K562 (cell line): Measurements from ENCODE around the gene KAT7. TPM values are rescaled to one million over a fixed set of nuclear protein-coding genes. Genes with fewer than 3 reads are reported as not detected.
A peak's percentile ranks its signal among the peaks of the same experiment; 100 is the strongest.

Experiments used
- BHLHE40 ChIP-seq: IDR thresholded peaks from 2 replicates; pipeline ENCODE4 v1.6.1; 2011; ENCODE audit warnings: low read length, improper control_type of control experiment
- BMI1 ChIP-seq: fragments of 150-350 bp; IDR thresholded peaks from 2 replicates; pipeline ENCODE4 v1.6.1; 2014; ENCODE audit warnings: low read length
- CBX3 ChIP-seq, 2 experiments: IDR thresholded peaks; 1 replicate in 1 of 2; 2 replicates in 1 of 2; pipeline ENCODE4 v1.6.1; 2012; ENCODE audit warnings: inconsistent platforms in 2 of 2, low read length in 2 of 2, borderline replicate concordance in 1 of 2, control low read depth in 1 of 2
- CEBPB ChIP-seq: fragments of 450-650 bp; IDR thresholded peaks from 2 replicates; pipeline ENCODE4 v1.6.1; 2016; ENCODE audit warnings: missing genetic modification characterization, missing compliant biosample characterization
- CTBP1 ChIP-seq: fragments of 450-650 bp; IDR thresholded peaks from 2 replicates; pipeline ENCODE4 v1.6.1; 2016; ENCODE audit warnings: borderline replicate concordance
- DDX20 ChIP-seq: fragments of 450-650 bp; IDR thresholded peaks from 2 replicates; pipeline ENCODE4 v1.6.1; 2016; ENCODE audit warnings: missing genetic modification characterization, low read depth, mild to moderate bottlenecking, missing compliant biosample characterization, moderate library complexity
- EP400 ChIP-seq: fragments of 450-650 bp; IDR thresholded peaks from 2 replicates; pipeline ENCODE4 v1.6.1; 2017; ENCODE audit warnings: antibody characterized with exemption, mild to moderate bottlenecking, moderate library complexity
- ETV5 ChIP-seq: sonication (generic); formaldehyde crosslinking; IDR thresholded peaks from 2 replicates; pipeline ENCODE4 v1.4.0; 2020; ENCODE audit warnings: low read depth, mild to moderate bottlenecking, missing genetic modification reagents
- FOXP1 ChIP-seq: sonication (generic); formaldehyde crosslinking; IDR thresholded peaks from 2 replicates; pipeline ENCODE4 v1.8.0; 2022; ENCODE audit warnings: mild to moderate bottlenecking, missing genetic modification reagents
- HNRNPUL1 ChIP-seq: fragments of 200-400 bp; formaldehyde crosslinking; IDR thresholded peaks from 2 replicates; pipeline ENCODE4 v1.6.1; 2017; ENCODE audit warnings: low read length
- JUND ChIP-seq, 2 experiments: IDR thresholded peaks; 2 replicates in 1 of 2; 3 replicates in 1 of 2; pipeline ENCODE4 v1.6.1; 2011; ENCODE audit warnings: borderline replicate concordance in 2 of 2, low read depth in 2 of 2, low read length in 2 of 2, improper control_type of control experiment in 1 of 2, missing biosample characterization in 1 of 2, missing genetic modification characterization in 1 of 2, missing genetic modification reagents in 1 of 2
- LARP7 ChIP-seq: fragments of 450-650 bp; IDR thresholded peaks from 2 replicates; pipeline ENCODE4 v1.6.1; 2016
- MEF2A ChIP-seq: IDR thresholded peaks from 2 replicates; pipeline ENCODE4 v1.6.1; 2011; ENCODE audit warnings: low read depth, mild to moderate bottlenecking, low read length, moderate library complexity; ENCODE audit not compliant: control insufficient read depth
- MYC ChIP-seq, 2 experiments: fragments of 250-450 bp in 1 of 2; sonication (Bioruptor Pico) in 1 of 2; IDR thresholded peaks; 2 replicates each; pipeline versions ENCODE4 v1.5.1 to v1.6.1; 2012 to 2021; ENCODE audit warnings: low read depth in 2 of 2, borderline replicate concordance in 1 of 2, improper control_type of control experiment in 1 of 2, low read length in 1 of 2, mild to moderate bottlenecking in 1 of 2, moderate library complexity in 1 of 2
- NCOA1 ChIP-seq: fragments of 450-650 bp; IDR thresholded peaks from 2 replicates; pipeline ENCODE4 v1.6.1; 2016; ENCODE audit warnings: low read depth
- NCOA4 ChIP-seq: fragments of 450-650 bp; IDR thresholded peaks from 2 replicates; pipeline ENCODE4 v1.6.1; 2018; ENCODE audit warnings: mild to moderate bottlenecking; ENCODE audit not compliant: partially characterized antibody
- PML ChIP-seq: IDR thresholded peaks from 2 replicates; pipeline ENCODE4 v1.6.1; 2012; ENCODE audit warnings: low read length, inconsistent platforms
- POLR3A ChIP-seq: IDR thresholded peaks from 2 replicates; pipeline ENCODE4 v1.6.1; 2011; ENCODE audit warnings: borderline replicate concordance, mild to moderate bottlenecking, moderate library complexity; ENCODE audit not compliant: insufficient read length, insufficient read depth; ENCODE audit errors: extremely low read depth
- RFX7 ChIP-seq: fragments of 250-450 bp; sonication (Bioruptor Pico); IDR thresholded peaks from 2 replicates; pipeline ENCODE4 v1.5.1; 2021; ENCODE audit warnings: mild to moderate bottlenecking
- SETDB1 ChIP-seq: IDR thresholded peaks from one replicate; pipeline ENCODE4 v1.6.1; 2012; ENCODE audit warnings: low read length, control low read depth, inconsistent platforms
- SIN3A ChIP-seq, 2 experiments: fragments of 150-350 bp in 1 of 2; IDR thresholded peaks; 2 replicates each; pipeline ENCODE4 v1.6.1; 2011 to 2016; ENCODE audit warnings: borderline replicate concordance in 2 of 2, low read depth in 2 of 2, low read length in 2 of 2, mild to moderate bottlenecking in 2 of 2, moderate library complexity in 2 of 2; ENCODE audit not compliant: control insufficient read depth in 1 of 2
- SMARCC2 ChIP-seq: fragments of 450-650 bp; IDR thresholded peaks from 2 replicates; pipeline ENCODE4 v1.6.1; 2017; ENCODE audit warnings: antibody characterized with exemption, moderate library complexity, mild to moderate bottlenecking, low read depth
- YBX1 ChIP-seq: fragments of 450-650 bp; IDR thresholded peaks from 2 replicates; pipeline ENCODE4 v1.7.1; 2016; ENCODE audit warnings: mild to moderate bottlenecking
- ZC3H4 ChIP-seq: sonication (generic); formaldehyde crosslinking; IDR thresholded peaks from 2 replicates; pipeline ENCODE4 v1.9.0; 2021; ENCODE audit warnings: missing genetic modification reagents, borderline replicate concordance
- ZFPM2 ChIP-seq: fragments of 250-450 bp; sonication (Bioruptor Pico); IDR thresholded peaks from 2 replicates; pipeline ENCODE4 v1.5.1; 2022; ENCODE audit warnings: mild to moderate bottlenecking
- ZNF124 ChIP-seq: sonication (generic); formaldehyde crosslinking; IDR thresholded peaks from 2 replicates; pipeline ENCODE4 v1.8.1; 2022; ENCODE audit warnings: missing genetic modification reagents
- ZNF311 ChIP-seq: fragments of 250-450 bp; sonication (Bioruptor Pico); IDR thresholded peaks from 2 replicates; pipeline ENCODE4 v1.4.0; 2020; ENCODE audit warnings: mild to moderate bottlenecking, moderate library complexity
- polyA plus RNA-seq, 8 experiments: library from polyadenylated mRNA; depleted of rRNA in 4 of 8; stranded (reverse) in 5 of 8; unstranded in 3 of 8; fragments of >200 nt; fragmentation: Nextera tagmentation in 2 of 8; fragmentation: Illumina TruSeq in 1 of 8; extraction: Ambion mirVana in 2 of 8; extraction: Trizol in 1 of 8; gene quantifications; 2 replicates each; pipeline versions ENCODE4 v1.2.1 to v1.2.3, GENCODE V29; 2011 to 2014; ENCODE audit warnings: inconsistent platforms in 1 of 8, missing spikeins in 1 of 8
- total RNA-seq, 7 experiments: library from RNA; depleted of rRNA in 6 of 7; stranded (reverse); fragments of >200 nt in 6 of 7; fragmentation: Illumina TruSeq in 2 of 7; extraction: Trizol in 2 of 7; gene quantifications; 2 replicates each; pipeline versions ENCODE4 v1.2.1 to v1.2.3, GENCODE V29; 2011 to 2021; ENCODE audit warnings: low replicate concordance in 1 of 7
- TF ChIP-seq, protein P1 (sequence below): fragments of 450-650 bp; IDR thresholded peaks from 2 replicates; pipeline ENCODE4 v1.7.1; 2018; ENCODE audit warnings: mild to moderate bottlenecking, low read depth; ENCODE audit not compliant: partially characterized antibody

Gene KAT7
- total and polyA plus RNA-seq, 9 of the 15 experiments (the other 6 are each of a cell fraction or from before 2014, with no cell fraction given): 10.8 to 57.3 (median 34.8) TPM

DNA sequence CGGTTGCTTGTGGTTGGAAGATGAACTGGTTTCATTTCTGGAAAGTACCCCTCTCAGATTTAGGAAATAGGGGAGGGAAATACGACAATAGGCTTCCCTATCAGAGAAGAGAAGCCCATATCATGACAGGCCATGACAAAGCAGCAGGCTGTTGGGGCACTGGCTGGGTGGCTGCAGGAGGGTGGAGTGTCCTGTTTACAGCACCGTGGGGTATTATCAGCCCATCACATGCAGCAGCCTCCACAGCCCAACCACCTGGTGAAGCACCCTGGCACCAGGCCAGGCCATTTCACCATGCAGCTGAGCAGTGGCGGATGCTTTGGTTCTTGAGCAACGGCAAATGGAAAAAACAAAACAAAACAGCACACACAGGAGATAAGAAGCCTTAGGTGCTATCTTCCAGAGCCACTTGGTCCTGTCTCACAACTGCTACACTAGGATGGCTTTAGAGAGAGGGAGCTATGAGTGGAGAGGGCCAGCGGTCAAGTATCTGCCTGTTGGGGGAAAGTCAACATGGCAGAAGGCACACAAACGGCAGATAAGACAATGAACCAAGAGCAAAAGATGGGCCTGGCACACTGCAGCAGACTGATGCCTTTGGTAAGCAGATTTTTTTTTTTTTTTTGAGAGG lies 48.7 kb upstream of the KAT7 start (continued):
- TF ChIP-seq JUND (IDR thresholded peaks at IDR 0.05; ENCODE audit: borderline replicate concordance, low read depth, low read length) (peak; percentile 72), JUND (tag; IDR thresholded peaks at IDR 0.05; ENCODE audit: borderline replicate concordance, low read depth, low read length) (peak; percentile 48; the same call in 1 of the 3 replicates), ZC3H4 (CRISPR knock-in tag) (no peak), POLR3A (no peak), CTBP1 (peak; percentile 100), SMARCC2 (peak; percentile 99), NCOA1 (peak; percentile 98), LARP7 (peak; percentile 78; the same call in 1 of the 2 replicates), MYC (IDR thresholded peaks at IDR 0.05; ENCODE audit: low read depth, low read length) (peak; percentile 91), MYC (CRISPR knock-in tag; IDR thresholded peaks at IDR 0.05; ENCODE audit: borderline replicate concordance, low read depth) (0 out of 2 replicates have a peak, but pooled peaks have one; percentile 35), MEF2A (no peak; the same call in 1 of the 2 replicates), SETDB1 (no peak), ZNF311 (CRISPR knock-in tag) (peak; percentile 97), BHLHE40 (peak; percentile 94), FOXP1 (CRISPR knock-in tag) (peak; percentile 100), SIN3A (IDR thresholded peaks at IDR 0.05; ENCODE audit: borderline replicate concordance in 2 of 2, control insufficient read depth in 1 of 2, low read depth in 2 of 2, low read length in 2 of 2) (peak; percentile 58 to 78; a peak in 2 of 4 replicates), YBX1 (no peak), NCOA4 (peak; percentile 97), ZNF124 (CRISPR knock-in tag) (no peak), CBX3 (IDR thresholded peaks at IDR 0.05; ENCODE audit: borderline replicate concordance in 1 of 2, low read length in 2 of 2) (peak in 1 of 2 experiments; percentile 79; a peak in 1 of 3 replicates), ETV5 (CRISPR knock-in tag) (peak; percentile 95), ZFPM2 (no peak), DDX20 (peak; percentile 72; the same call in 1 of the 2 replicates), BMI1 (no peak), PML (peak; percentile 100), CEBPB (tag) (peak; percentile 100), HNRNPUL1 (peak; percentile 76; the same call in 1 of the 2 replicates), EP400 (peak; percentile 91), RFX7 (CRISPR knock-in tag) (0 out of 2 replicates have a peak, but pooled peaks have one; percentile 36)
- TF ChIP-seq, protein P1, sequence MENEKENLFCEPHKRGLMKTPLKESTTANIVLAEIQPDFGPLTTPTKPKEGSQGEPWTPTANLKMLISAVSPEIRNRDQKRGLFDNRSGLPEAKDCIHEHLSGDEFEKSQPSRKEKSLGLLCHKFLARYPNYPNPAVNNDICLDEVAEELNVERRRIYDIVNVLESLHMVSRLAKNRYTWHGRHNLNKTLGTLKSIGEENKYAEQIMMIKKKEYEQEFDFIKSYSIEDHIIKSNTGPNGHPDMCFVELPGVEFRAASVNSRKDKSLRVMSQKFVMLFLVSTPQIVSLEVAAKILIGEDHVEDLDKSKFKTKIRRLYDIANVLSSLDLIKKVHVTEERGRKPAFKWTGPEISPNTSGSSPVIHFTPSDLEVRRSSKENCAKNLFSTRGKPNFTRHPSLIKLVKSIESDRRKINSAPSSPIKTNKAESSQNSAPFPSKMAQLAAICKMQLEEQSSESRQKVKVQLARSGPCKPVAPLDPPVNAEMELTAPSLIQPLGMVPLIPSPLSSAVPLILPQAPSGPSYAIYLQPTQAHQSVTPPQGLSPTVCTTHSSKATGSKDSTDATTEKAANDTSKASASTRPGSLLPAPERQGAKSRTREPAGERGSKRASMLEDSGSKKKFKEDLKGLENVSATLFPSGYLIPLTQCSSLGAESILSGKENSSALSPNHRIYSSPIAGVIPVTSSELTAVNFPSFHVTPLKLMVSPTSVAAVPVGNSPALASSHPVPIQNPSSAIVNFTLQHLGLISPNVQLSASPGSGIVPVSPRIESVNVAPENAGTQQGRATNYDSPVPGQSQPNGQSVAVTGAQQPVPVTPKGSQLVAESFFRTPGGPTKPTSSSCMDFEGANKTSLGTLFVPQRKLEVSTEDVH: peak; percentile 83
